Activated effector memory CD4-positive, alpha-beta T cell treated with Interleukin-2 at 50 U/mL for 16 hours (primary cell): ENCODE data around the gene GRPEL1.

ENCODE experiments used
- DNase-seq: peaks from one replicate; pipeline ENCODE4 v3.0.0-alpha.2; 2020

GRPEL1 gene

GRCh38 chr4:7061815-7062214, 6.0 kb downstream of the GRPEL1 start:
- DNase-seq = no peak

- DNase-seq = no peak
Observed at GRCh38 chr4:7060346-7061150, 7.3 kb downstream of the GRPEL1 start.

GRCh38 chr4:7059662-7060061, 8.2 kb downstream of the GRPEL1 start:
- no peak for DNase-seq

GRCh38 chr4:7058792-7059191, 9.1 kb downstream of the GRPEL1 start:
- no peak for DNase-seq

GRCh38 chr4:7055990-7056325, 11.9 kb downstream of the GRPEL1 start:
- DNase-seq = no peak

GRCh38 chr4:7055111-7055989, 12.5 kb downstream of the GRPEL1 start:
- DNase-seq = no peak

- no peak for DNase-seq
Observed at GRCh38 chr4:7054106-7054880, 13.6 kb downstream of the GRPEL1 start.

GRCh38 chr4:7052923-7053715, 14.7 kb downstream of the GRPEL1 start:
- no peak for DNase-seq

- DNase-seq = no peak
Observed at GRCh38 chr4:7052313-7052712, 15.6 kb downstream of the GRPEL1 start.

- no peak for DNase-seq
Observed at GRCh38 chr4:7051905-7052304, 16.0 kb downstream of the GRPEL1 start.

- no peak for DNase-seq
Observed at GRCh38 chr4:7051144-7051495, 16.7 kb downstream of the GRPEL1 start.

- DNase-seq = no peak
Observed at GRCh38 chr4:7050481-7051143, 17.3 kb downstream of the GRPEL1 start.

GRCh38 chr4:7049739-7050138, 18.1 kb downstream of the GRPEL1 start:
- DNase-seq = no peak

GRCh38 chr4:7049295-7049694, 18.6 kb downstream of the GRPEL1 start:
- no peak for DNase-seq

- no peak for DNase-seq
Observed at GRCh38 chr4:7048642-7049041, 19.2 kb downstream of the GRPEL1 start.

- DNase-seq = no peak
Observed at GRCh38 chr4:7046971-7047370, 20.9 kb downstream of the GRPEL1 start.

GRCh38 chr4:7045961-7046921, 21.6 kb downstream of the GRPEL1 start:
- DNase-seq = no peak

- DNase-seq = no peak
Observed at GRCh38 chr4:7045553-7045952, 22.3 kb downstream of the GRPEL1 start.

GRCh38 chr4:7044137-7044930, 23.5 kb downstream of the GRPEL1 start:
- DNase-seq = no peak
